Stimulated activated CD8-positive, alpha-beta memory T cell treated with anti-CD3 and anti-CD28 coated beads, Interleukin-7, amount 100 ng/mL, for 48 hours (primary cell): ENCODE measurements around the gene PHETA1.

Experiments
- DNase-seq, 2 donors: peaks; one replicate each; pipeline ENCODE4 v3.0.0-alpha.2; 2020; ENCODE audit warnings: low read depth in 1 of 2; ENCODE audit errors: extremely low read depth in 1 of 2

Gene PHETA1

GRCh38 chr12:111328138-111328537 is 40.8 kb downstream of the PHETA1 start:
- DNase-seq: no peak

GRCh38 chr12:111327474-111327873 is 41.4 kb downstream of the PHETA1 start:
- no peak for DNase-seq

- no peak for DNase-seq
Observed at GRCh38 chr12:111322336-111323250, 46.3 kb downstream of the PHETA1 start.

GRCh38 chr12:111321317-111321716 is 47.6 kb downstream of the PHETA1 start:
- DNase-seq: no peak

GRCh38 chr12:111320258-111321050 is 48.4 kb downstream of the PHETA1 start:
- DNase-seq: no peak

- no peak for DNase-seq
Observed at GRCh38 chr12:111319600-111320257, 49.2 kb downstream of the PHETA1 start.

- no peak for DNase-seq
Observed at GRCh38 chr12:111318450-111318849, 50.4 kb downstream of the PHETA1 start.

- no peak for DNase-seq
Observed at GRCh38 chr12:111316671-111317070, 52.2 kb downstream of the PHETA1 start.

- DNase-seq: no peak
Observed at GRCh38 chr12:111314953-111315539, 53.8 kb downstream of the PHETA1 start.

- DNase-seq: peak; percentile 21 to 44
Observed at GRCh38 chr12:111313833-111314259, 55.0 kb downstream of the PHETA1 start.

GRCh38 chr12:111312708-111313107 is 56.2 kb downstream of the PHETA1 start:
- no peak for DNase-seq

- no peak for DNase-seq
Observed at GRCh38 chr12:111312016-111312415, 56.9 kb downstream of the PHETA1 start.

GRCh38 chr12:111311011-111311410 is 57.9 kb downstream of the PHETA1 start:
- DNase-seq: no peak
